ENCODE data around the gene SNX17. TPM values are rescaled to one million over a fixed set of nuclear protein-coding genes. Genes with fewer than 3 reads are reported as not detected.

The SNX17 gene
- total RNA-seq, 1 donor from 2014 or later: 79.1 TPM

Other genes starting within 250 kb of the SNX17 start
- 3.6 TPM for gene ABHD1, start 246.8 kb upstream of the SNX17 start, total RNA-seq
- 30.3 TPM for gene PREB, start 236.0 kb upstream of the SNX17 start, total RNA-seq
- not detected for gene PRR30, start 231.2 kb upstream of the SNX17 start, total RNA-seq
- gene TCF23, start 221.6 kb upstream of the SNX17 start, total RNA-seq: not detected
- gene ATRAID, start 158.6 kb upstream of the SNX17 start, total RNA-seq: 92.1 TPM
- 22.6 TPM for gene SLC5A6, start 158.3 kb upstream of the SNX17 start, total RNA-seq
- gene CAD, start 153.2 kb upstream of the SNX17 start, total RNA-seq: 31.4 TPM
- gene SLC30A3, start 107.6 kb upstream of the SNX17 start, total RNA-seq: not detected
- not detected for gene DNAJC5G, start 95.2 kb upstream of the SNX17 start, total RNA-seq
- 0.31 TPM for gene TRIM54, start 88.2 kb upstream of the SNX17 start, total RNA-seq
- 2.4 TPM for gene UCN, start 62.2 kb upstream of the SNX17 start, total RNA-seq
- gene MPV17, start 47.5 kb upstream of the SNX17 start, total RNA-seq: 53.5 TPM
- gene GTF3C2, start 13.9 kb upstream of the SNX17 start, total RNA-seq: 57.1 TPM
- 39.1 TPM for gene EIF2B4, start 278 bp upstream of the SNX17 start, total RNA-seq
- 17.0 TPM for gene ZNF513, start 10.1 kb downstream of the SNX17 start, total RNA-seq
- gene PPM1G, start 39.0 kb downstream of the SNX17 start, total RNA-seq: 37.8 TPM
- gene NRBP1, start 58.0 kb downstream of the SNX17 start, total RNA-seq: 77.6 TPM
- 2.6 TPM for gene KRTCAP3, start 71.8 kb downstream of the SNX17 start, total RNA-seq
- 48.5 TPM for gene IFT172, start 119.1 kb downstream of the SNX17 start, total RNA-seq
- gene FNDC4, start 124.6 kb downstream of the SNX17 start, total RNA-seq: 6.3 TPM
- 0.71 TPM for gene GCKR, start 126.2 kb downstream of the SNX17 start, total RNA-seq
- 46.1 TPM for gene ZNF512, start 212.4 kb downstream of the SNX17 start, total RNA-seq